NCI-H526 (cell line): ENCODE results near the gene ANO2.
A peak's percentile ranks its signal among the peaks of the same experiment; 100 is the strongest.

Source experiments
- DNase-seq, 2 experiments: peaks; one replicate each; lab custom pipeline; 2025; lab: John Stamatoyannopoulos, UW

ANO2 gene

GRCh38 chr12:5964913-5965900 lies 20.1 kb upstream of the ANO2 start:
- DNase-seq = no peak

GRCh38 chr12:5963515-5963914 lies 18.5 kb upstream of the ANO2 start:
- no peak for DNase-seq

GRCh38 chr12:5960783-5961182 lies 15.7 kb upstream of the ANO2 start:
- DNase-seq = no peak

- DNase-seq = no peak
Observed at GRCh38 chr12:5956987-5957386, 11.9 kb upstream of the ANO2 start.

GRCh38 chr12:5954661-5955060 lies 9.6 kb upstream of the ANO2 start:
- DNase-seq = no peak

- DNase-seq = no peak
Observed at GRCh38 chr12:5953835-5954586, 9.0 kb upstream of the ANO2 start.

- no peak for DNase-seq
Observed at GRCh38 chr12:5952031-5952430, 7.0 kb upstream of the ANO2 start.

GRCh38 chr12:5948696-5949095 lies 3.6 kb upstream of the ANO2 start:
- no peak for DNase-seq

GRCh38 chr12:5947006-5947405 lies 1.9 kb upstream of the ANO2 start:
- no peak for DNase-seq

GRCh38 chr12:5946388-5946787 lies 1.3 kb upstream of the ANO2 start:
- DNase-seq = no peak

GRCh38 chr12:5944688-5945070 lies 380 bp downstream of the ANO2 start:
- DNase-seq = peak in 1 of 2 experiments; percentile 31

GRCh38 chr12:5944053-5944452 lies 1.0 kb downstream of the ANO2 start:
- no peak for DNase-seq

- DNase-seq = no peak
Observed at GRCh38 chr12:5941907-5942306, 3.2 kb downstream of the ANO2 start.

- no peak for DNase-seq
Observed at GRCh38 chr12:5927732-5928516, 17.1 kb downstream of the ANO2 start.

GRCh38 chr12:5925646-5926045 lies 19.4 kb downstream of the ANO2 start:
- no peak for DNase-seq

- DNase-seq = no peak
Observed at GRCh38 chr12:5924342-5924741, 20.7 kb downstream of the ANO2 start.

GRCh38 chr12:5923751-5924150 lies 21.3 kb downstream of the ANO2 start:
- DNase-seq = no peak

GRCh38 chr12:5923043-5923605 lies 21.9 kb downstream of the ANO2 start:
- DNase-seq = no peak

- peak in 1 of 2 experiments; percentile 6 for DNase-seq
Observed at GRCh38 chr12:5921966-5922899, 22.8 kb downstream of the ANO2 start.

- no peak for DNase-seq
Observed at GRCh38 chr12:5921027-5921909, 23.8 kb downstream of the ANO2 start.
